ENCODE results near the gene PRKCE.

Gene PRKCE

GRCh38 chr2:45732946-45733345, 81.5 kb downstream of the PRKCE start:
- no peak overlapping the region for H3K27ac Mint-ChIP-seq
- peaks cover 46% of the 10 kb centered on the region for H3K4me1 Mint-ChIP-seq
- H3K4me3 Mint-ChIP-seq = no peak overlapping the region
- H3K9me3 Mint-ChIP-seq = peaks cover 4% of the 10 kb centered on the region
- H3K36me3 Mint-ChIP-seq = peaks cover 8% of the 10 kb centered on the region
- ATAC-seq = no peak
- no peaks in the 10 kb centered on the region for H3K27me3 Mint-ChIP-seq

- H3K36me3 Mint-ChIP-seq = peaks cover 10% of the 10 kb centered on the region
- H3K4me1 Mint-ChIP-seq = peaks cover 40% of the 10 kb centered on the region
- no peaks in the 10 kb centered on the region for H3K27me3 Mint-ChIP-seq
- no peak for ATAC-seq
- H3K9me3 Mint-ChIP-seq = peaks cover 4% of the 10 kb centered on the region
- no peak overlapping the region for H3K4me3 Mint-ChIP-seq
- H3K27ac Mint-ChIP-seq = no peak overlapping the region
Observed at GRCh38 chr2:45734336-45734735, 82.9 kb downstream of the PRKCE start.

- Mint-ChIP-seq H3K27me3 (no peaks in the 10 kb centered on the region), H3K4me1 (peaks cover 37% of the 10 kb centered on the region), H3K9me3 (peaks cover 4% of the 10 kb centered on the region), H3K4me3 (no peak overlapping the region), H3K36me3 (peaks cover 10% of the 10 kb centered on the region), H3K27ac (no peak overlapping the region)
- ATAC-seq = no peak
Observed at GRCh38 chr2:45734952-45735351, 83.5 kb downstream of the PRKCE start.

DNA sequence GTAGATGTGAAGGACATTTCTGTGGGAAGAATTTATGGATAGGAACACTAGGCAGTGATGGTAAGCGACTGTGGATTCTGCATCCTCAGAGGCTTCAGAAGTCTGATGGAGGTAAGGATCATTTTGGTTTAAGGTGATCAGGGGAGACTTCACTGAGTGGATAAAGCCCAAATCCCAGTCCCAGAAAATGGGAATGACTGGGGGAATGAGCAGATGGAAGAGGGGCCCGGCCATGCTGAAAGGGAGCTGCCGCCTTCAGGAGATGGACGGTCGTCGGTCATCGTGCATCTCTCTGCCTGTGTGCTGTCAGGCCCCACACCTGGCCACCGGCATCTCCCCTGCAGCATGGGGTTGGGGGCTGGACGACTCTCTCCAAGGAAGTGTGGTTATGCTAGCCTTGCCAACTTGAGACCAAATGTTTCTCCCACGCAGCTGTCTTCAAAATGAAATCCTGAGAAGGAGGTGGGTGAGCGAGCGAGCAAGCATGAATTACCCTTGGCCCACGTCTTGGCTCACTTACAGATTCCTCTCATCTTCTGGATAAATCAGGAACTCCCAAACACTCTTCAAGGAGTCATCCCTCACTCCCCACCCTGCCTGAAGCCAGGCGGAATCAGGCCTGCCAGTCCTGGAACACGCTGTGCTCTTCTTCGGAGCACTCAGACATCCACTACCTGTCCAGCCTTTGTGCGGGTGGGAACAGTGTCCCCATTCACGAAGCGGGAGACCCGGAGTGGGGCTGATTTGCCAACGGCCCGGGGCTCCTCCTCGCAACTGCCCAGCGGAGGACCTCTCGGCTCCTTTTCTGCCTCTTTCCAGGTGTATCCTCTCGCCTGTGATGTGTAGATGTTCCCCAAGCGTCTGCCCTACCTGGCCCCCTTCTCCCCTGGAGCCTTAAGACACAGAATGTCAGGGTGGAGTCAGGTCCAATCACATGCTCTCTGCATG, 85.6 kb downstream of the PRKCE start:
- Mint-ChIP-seq H3K27me3 (no peaks in the 10 kb centered on the region), H3K36me3 (peaks cover 10% of the 10 kb centered on the region), H3K4me3 (no peak overlapping the region), H3K9me3 (no peaks in the 10 kb centered on the region), H3K4me1 (peaks cover 45% of the 10 kb centered on the region), H3K27ac (no peak overlapping the region)
- ATAC-seq = no peak

DNA sequence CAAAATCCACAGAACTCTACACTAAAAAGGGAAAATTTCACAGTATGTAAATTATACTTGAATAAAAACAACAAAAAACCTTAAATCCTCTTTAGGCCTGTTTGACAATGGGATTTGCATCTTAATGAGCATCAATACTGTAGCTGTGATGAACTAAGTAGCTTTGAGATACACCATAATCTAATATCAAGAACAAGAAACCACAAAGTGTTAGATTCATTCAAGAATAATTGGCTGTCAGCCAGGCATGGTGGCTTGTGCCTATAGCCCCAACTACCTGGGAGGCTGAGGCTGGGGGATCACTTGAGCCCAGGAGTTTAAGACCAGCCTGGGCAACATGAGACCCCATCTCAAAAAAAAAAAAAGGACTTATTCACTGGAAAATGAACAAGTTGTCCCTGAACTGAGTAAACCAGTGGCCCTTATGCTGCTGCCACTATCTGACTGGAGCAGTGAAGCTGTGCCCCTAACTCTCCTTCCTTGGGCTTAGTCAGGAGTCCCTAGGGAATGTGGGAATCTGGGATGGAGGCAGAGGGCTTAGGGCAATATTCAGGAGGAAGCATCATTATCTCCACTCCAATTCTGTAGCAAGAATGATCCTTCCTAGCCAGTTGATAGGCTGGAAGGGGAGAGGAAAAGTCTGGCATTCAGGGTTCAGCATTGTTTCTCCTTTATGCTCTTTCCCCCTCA, 88.5 kb downstream of the PRKCE start:
- ATAC-seq = no peak
- Mint-ChIP-seq H3K36me3 (peaks cover 10% of the 10 kb centered on the region), H3K4me1 (peaks cover 56% of the 10 kb centered on the region), H3K9me3 (no peaks in the 10 kb centered on the region), H3K27me3 (no peaks in the 10 kb centered on the region), H3K27ac (peak overlapping the region; percentile 28), H3K4me3 (no peak overlapping the region)

GRCh38 chr2:45741161-45741850, 89.8 kb downstream of the PRKCE start:
- Mint-ChIP-seq H3K27ac (no peak overlapping the region), H3K9me3 (no peaks in the 10 kb centered on the region), H3K36me3 (peaks cover 10% of the 10 kb centered on the region), H3K4me1 (peaks cover 56% of the 10 kb centered on the region), H3K4me3 (no peak overlapping the region), H3K27me3 (no peaks in the 10 kb centered on the region)
- no peak for ATAC-seq

GRCh38 chr2:45743531-45744396, 92.3 kb downstream of the PRKCE start:
- no peak overlapping the region for H3K27ac Mint-ChIP-seq
- H3K4me1 Mint-ChIP-seq = peaks cover 66% of the 10 kb centered on the region
- ATAC-seq = no peak
- H3K36me3 Mint-ChIP-seq = peaks cover 14% of the 10 kb centered on the region
- no peak overlapping the region for H3K4me3 Mint-ChIP-seq
- H3K27me3 Mint-ChIP-seq = no peaks in the 10 kb centered on the region
- peaks cover 6% of the 10 kb centered on the region for H3K9me3 Mint-ChIP-seq

DNA sequence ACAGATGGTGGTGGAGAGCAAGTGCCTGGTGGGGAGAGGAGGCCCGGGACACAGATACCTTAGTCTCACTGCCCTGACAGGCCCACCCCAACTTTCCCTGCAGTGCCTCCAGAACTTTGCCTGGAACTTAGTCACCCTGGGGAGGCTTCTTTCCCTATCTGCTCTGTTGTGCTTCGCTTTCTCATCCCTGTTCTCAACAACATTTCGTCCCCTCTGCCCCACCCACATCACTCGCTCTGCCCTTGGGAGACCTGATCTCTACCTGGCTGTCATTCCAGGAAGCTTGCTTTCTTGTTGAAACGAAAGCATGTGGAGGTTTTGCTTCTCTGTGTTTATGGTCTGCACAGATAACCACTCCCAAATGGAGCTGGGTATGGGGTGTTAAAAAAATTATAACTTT, 93.8 kb downstream of the PRKCE start:
- H3K4me1 Mint-ChIP-seq = peaks cover 71% of the 10 kb centered on the region
- H3K4me3 Mint-ChIP-seq = no peak overlapping the region
- no peak for ATAC-seq
- peaks cover 6% of the 10 kb centered on the region for H3K9me3 Mint-ChIP-seq
- H3K27me3 Mint-ChIP-seq = no peaks in the 10 kb centered on the region
- no peak overlapping the region for H3K27ac Mint-ChIP-seq
- H3K36me3 Mint-ChIP-seq = peaks cover 14% of the 10 kb centered on the region

GRCh38 chr2:45746888-45747287, 95.4 kb downstream of the PRKCE start:
- ATAC-seq = no peak
- Mint-ChIP-seq H3K27me3 (no peaks in the 10 kb centered on the region), H3K27ac (peak overlapping the region; percentile 33), H3K9me3 (peaks cover 6% of the 10 kb centered on the region), H3K4me3 (no peak overlapping the region), H3K4me1 (peaks cover 70% of the 10 kb centered on the region), H3K36me3 (peaks cover 14% of the 10 kb centered on the region)

GRCh38 chr2:45747363-45747762, 95.9 kb downstream of the PRKCE start:
- peaks cover 14% of the 10 kb centered on the region for H3K36me3 Mint-ChIP-seq
- ATAC-seq = no peak
- no peak overlapping the region for H3K27ac Mint-ChIP-seq
- H3K9me3 Mint-ChIP-seq = peaks cover 6% of the 10 kb centered on the region
- peaks cover 65% of the 10 kb centered on the region for H3K4me1 Mint-ChIP-seq
- no peak overlapping the region for H3K4me3 Mint-ChIP-seq
- H3K27me3 Mint-ChIP-seq = no peaks in the 10 kb centered on the region

DNA sequence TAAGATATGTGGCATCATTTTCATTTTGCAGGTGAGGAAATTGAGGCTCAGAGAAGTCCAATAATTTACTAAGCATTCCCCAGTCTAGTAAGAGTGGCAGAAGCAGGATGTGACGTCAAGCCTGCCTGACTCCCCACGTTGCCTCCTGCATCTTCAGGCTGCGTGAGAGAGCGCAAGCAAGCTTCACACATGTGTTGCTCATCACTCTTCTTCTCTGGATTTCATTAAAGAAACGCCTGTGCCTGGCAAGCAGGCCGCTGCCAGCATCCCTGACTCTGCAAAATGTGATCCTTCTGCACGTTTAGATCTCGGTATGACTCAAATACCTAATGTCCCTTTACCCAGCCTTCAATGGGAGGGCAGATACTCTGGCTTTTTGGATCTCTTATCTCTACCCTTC, 96.8 kb downstream of the PRKCE start:
- Mint-ChIP-seq H3K36me3 (peaks cover 14% of the 10 kb centered on the region), H3K4me1 (peaks cover 60% of the 10 kb centered on the region), H3K27ac (no peak overlapping the region), H3K9me3 (peaks cover 6% of the 10 kb centered on the region), H3K27me3 (no peaks in the 10 kb centered on the region), H3K4me3 (no peak overlapping the region)
- ATAC-seq = no peak

- H3K9me3 Mint-ChIP-seq = peaks cover 6% of the 10 kb centered on the region
- H3K36me3 Mint-ChIP-seq = peaks cover 14% of the 10 kb centered on the region
- no peaks in the 10 kb centered on the region for H3K27me3 Mint-ChIP-seq
- no peak overlapping the region for H3K4me3 Mint-ChIP-seq
- H3K27ac Mint-ChIP-seq = peak overlapping the region; percentile 32
- no peak for ATAC-seq
- peaks cover 69% of the 10 kb centered on the region for H3K4me1 Mint-ChIP-seq
Observed at GRCh38 chr2:45750001-45750400, 98.5 kb downstream of the PRKCE start.

DNA sequence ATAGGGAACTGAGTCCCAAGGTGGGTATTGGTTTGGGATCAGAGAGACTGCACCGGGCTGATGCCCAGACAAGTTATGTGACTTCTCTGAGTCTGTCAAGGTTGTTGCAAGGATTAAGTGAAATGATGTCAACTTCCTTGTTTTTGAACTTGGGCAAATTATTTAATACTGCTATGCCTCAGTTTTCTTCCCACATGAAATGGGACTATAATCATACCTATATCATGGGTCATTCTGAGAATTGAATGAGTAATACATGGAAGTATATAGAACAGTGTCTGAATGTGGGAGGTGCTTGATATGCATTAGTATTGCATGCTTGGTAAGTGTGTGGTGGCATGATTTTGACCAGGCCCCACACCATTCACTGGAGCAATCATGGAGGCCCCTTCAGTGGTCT, 99.0 kb downstream of the PRKCE start:
- no peak for ATAC-seq
- H3K4me1 Mint-ChIP-seq = peaks cover 71% of the 10 kb centered on the region
- H3K36me3 Mint-ChIP-seq = peaks cover 14% of the 10 kb centered on the region
- H3K9me3 Mint-ChIP-seq = peaks cover 6% of the 10 kb centered on the region
- H3K27me3 Mint-ChIP-seq = no peaks in the 10 kb centered on the region
- H3K4me3 Mint-ChIP-seq = no peak overlapping the region
- H3K27ac Mint-ChIP-seq = peak overlapping the region; percentile 32

- Mint-ChIP-seq H3K9me3 (no peaks in the 10 kb centered on the region), H3K4me1 (peaks cover 58% of the 10 kb centered on the region), H3K27ac (no peak overlapping the region), H3K27me3 (no peaks in the 10 kb centered on the region), H3K36me3 (no peaks in the 10 kb centered on the region), H3K4me3 (no peak overlapping the region)
- no peak for ATAC-seq
Observed at GRCh38 chr2:45753381-45753780, 101.9 kb downstream of the PRKCE start.

All from stimulated activated memory B cell treated with anti-CD40 and anti-IgM and Interleukin-4, amounts not matched to agents 10 μg/mL and 1 μg/mL and 100 μg/mL, for 72 hours (primary cell).